ENCODE measurements around the gene DCAF6. TPM values are rescaled to one million over a fixed set of nuclear protein-coding genes. Genes with fewer than 3 reads are reported as not detected.

Gene DCAF6
- total RNA-seq, 1 experiment from 2014 or later, result 31.9 TPM

DNA sequence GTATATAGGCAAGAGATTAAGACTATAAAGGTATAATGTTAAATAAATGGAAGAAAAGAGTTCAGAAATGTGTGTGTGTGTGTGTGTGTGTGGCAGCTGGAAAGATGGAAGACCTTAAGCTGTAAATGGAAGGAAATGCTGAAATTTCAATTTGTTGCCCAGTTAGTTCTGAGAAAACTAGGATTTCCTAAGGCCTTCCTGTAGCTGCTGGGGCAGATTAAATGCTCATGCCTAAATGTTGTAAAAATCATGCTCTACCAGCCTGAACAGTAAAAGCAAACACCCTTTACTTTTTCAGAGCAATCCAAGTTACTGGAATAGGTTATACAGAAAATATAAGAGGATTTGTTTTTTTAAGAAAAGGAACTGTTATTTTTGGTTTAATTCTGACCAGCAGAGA lies 30.8 kb upstream of the DCAF6 start:
- no peaks in the 10 kb centered on the region for H3K27me3 ChIP-seq (replicated peaks; ENCODE audit: insufficient read depth, low read depth, low read length, poor library complexity)
- H3K27ac ChIP-seq (ENCODE audit: low read depth, low read length, poor library complexity, severe bottlenecking), result no peak overlapping the region
- no peak overlapping the region for H3K4me3 ChIP-seq (ENCODE audit: low read depth, low read length, poor library complexity, severe bottlenecking)
- TF ChIP-seq EZH2 (IDR thresholded peaks at IDR 0.05; ENCODE audit: borderline replicate concordance, low read depth, low read length, poor library complexity, severe bottlenecking), result no peak
- POLR2A ChIA-PET (ENCODE audit: low non-redundant PET), result no interaction called here
- H3K9me3 ChIP-seq (ENCODE audit: low read depth, low read length, poor library complexity, severe bottlenecking), result peaks cover 8% of the 10 kb centered on the region
- no peaks in the 10 kb centered on the region for H3K4me1 ChIP-seq (ENCODE audit: insufficient read depth, low read length, poor library complexity, severe bottlenecking)
- no peak for DNase-seq (ENCODE audit: low spot score)
- no peaks in the 10 kb centered on the region for H3K36me3 ChIP-seq (ENCODE audit: insufficient read depth, low read length, poor library complexity, severe bottlenecking)
- BruUV-seq (replicated peaks), result no TSS peak
- intact Hi-C loops (cut with micrococcal nuclease; ENCODE audit: unreplicated experiment), result no loop called here
- CTCF ChIA-PET, result no interaction called here

DNA sequence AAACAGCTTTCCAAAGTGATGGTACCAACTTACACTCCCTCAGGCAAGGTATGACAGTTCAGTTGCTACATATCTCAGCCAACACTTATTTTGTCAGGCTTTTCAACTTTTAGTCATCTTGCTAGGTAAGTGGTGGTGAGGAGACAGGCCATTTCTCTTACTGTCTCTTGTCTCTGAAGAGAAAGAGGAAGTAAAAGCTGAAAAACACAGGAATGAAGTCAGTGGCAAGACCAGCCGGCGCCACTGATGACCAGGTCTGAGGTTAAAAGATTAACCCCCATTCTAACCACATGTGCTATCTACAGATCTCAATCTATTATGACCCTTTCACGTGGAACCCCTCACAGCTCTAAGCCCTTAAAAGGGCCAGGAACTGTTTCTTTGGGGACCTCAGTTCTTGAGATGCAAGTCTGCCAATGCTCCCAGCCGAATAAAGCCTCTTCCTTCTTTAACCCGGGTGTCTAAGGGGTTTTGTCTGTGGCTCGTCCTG lies 26.7 kb upstream of the DCAF6 start:
- Histone ChIP-seq H3K27me3 (replicated peaks; ENCODE audit: insufficient read depth, low read depth, low read length, poor library complexity) (no peaks in the 10 kb centered on the region), H3K9me3 (ENCODE audit: low read depth, low read length, poor library complexity, severe bottlenecking) (peaks cover 8% of the 10 kb centered on the region), H3K27ac (ENCODE audit: low read depth, low read length, poor library complexity, severe bottlenecking) (no peak overlapping the region), H3K4me1 (ENCODE audit: insufficient read depth, low read length, poor library complexity, severe bottlenecking) (no peaks in the 10 kb centered on the region), H3K4me3 (ENCODE audit: low read depth, low read length, poor library complexity, severe bottlenecking) (no peak overlapping the region), H3K36me3 (ENCODE audit: insufficient read depth, low read length, poor library complexity, severe bottlenecking) (no peaks in the 10 kb centered on the region)
- no TSS peak for BruUV-seq (replicated peaks)
- TF ChIP-seq CTCF (conservative IDR thresholded peaks at IDR 0.05; ENCODE audit: low read depth, low read length) (no peak), EZH2 (IDR thresholded peaks at IDR 0.05; ENCODE audit: borderline replicate concordance, low read depth, low read length, poor library complexity, severe bottlenecking) (no peak)
- intact Hi-C loops (cut with micrococcal nuclease; ENCODE audit: unreplicated experiment), result no loop called here
- POLR2A ChIA-PET (ENCODE audit: low non-redundant PET), result no interaction called here
- DNase-seq (ENCODE audit: low spot score), result no peak
- CTCF ChIA-PET, result no interaction called here

- Histone ChIP-seq H3K9me3 (ENCODE audit: low read depth, low read length, poor library complexity, severe bottlenecking) (peaks cover 8% of the 10 kb centered on the region), H3K36me3 (ENCODE audit: insufficient read depth, low read length, poor library complexity, severe bottlenecking) (no peaks in the 10 kb centered on the region), H3K27me3 (replicated peaks; ENCODE audit: insufficient read depth, low read depth, low read length, poor library complexity) (no peaks in the 10 kb centered on the region), H3K4me1 (ENCODE audit: insufficient read depth, low read length, poor library complexity, severe bottlenecking) (no peaks in the 10 kb centered on the region), H3K27ac (ENCODE audit: low read depth, low read length, poor library complexity, severe bottlenecking) (no peak overlapping the region), H3K4me3 (ENCODE audit: low read depth, low read length, poor library complexity, severe bottlenecking) (no peak overlapping the region)
- ChIA-PET CTCF (no interaction called here), POLR2A (ENCODE audit: low non-redundant PET) (no interaction called here)
- no peak for TF ChIP-seq CTCF (conservative IDR thresholded peaks at IDR 0.05; ENCODE audit: low read depth, low read length)
- no peak for TF ChIP-seq EZH2 (IDR thresholded peaks at IDR 0.05; ENCODE audit: borderline replicate concordance, low read depth, low read length, poor library complexity, severe bottlenecking)
- no TSS peak for BruUV-seq (replicated peaks)
- intact Hi-C loops (cut with micrococcal nuclease; ENCODE audit: unreplicated experiment), result no loop called here
- DNase-seq (ENCODE audit: low spot score), result no peak
Measured at GRCh38 chr1:167910530-167910929, 26.0 kb upstream of the DCAF6 start.

- Histone ChIP-seq H3K4me3 (ENCODE audit: low read depth, low read length, poor library complexity, severe bottlenecking) (no peak overlapping the region), H3K9me3 (ENCODE audit: low read depth, low read length, poor library complexity, severe bottlenecking) (peaks cover 8% of the 10 kb centered on the region), H3K27me3 (replicated peaks; ENCODE audit: insufficient read depth, low read depth, low read length, poor library complexity) (no peaks in the 10 kb centered on the region), H3K4me1 (ENCODE audit: insufficient read depth, low read length, poor library complexity, severe bottlenecking) (no peaks in the 10 kb centered on the region), H3K36me3 (ENCODE audit: insufficient read depth, low read length, poor library complexity, severe bottlenecking) (no peaks in the 10 kb centered on the region), H3K27ac (ENCODE audit: low read depth, low read length, poor library complexity, severe bottlenecking) (no peak overlapping the region)
- ChIA-PET POLR2A (ENCODE audit: low non-redundant PET) (no interaction called here), CTCF (no interaction called here)
- TF ChIP-seq EZH2 (IDR thresholded peaks at IDR 0.05; ENCODE audit: borderline replicate concordance, low read depth, low read length, poor library complexity, severe bottlenecking) (no peak), CTCF (conservative IDR thresholded peaks at IDR 0.05; ENCODE audit: low read depth, low read length) (no peak)
- intact Hi-C loops (cut with micrococcal nuclease; ENCODE audit: unreplicated experiment), result no loop called here
- DNase-seq (ENCODE audit: low spot score), result no peak
- BruUV-seq (replicated peaks), result no TSS peak
Measured at GRCh38 chr1:167911413-167911812, 25.1 kb upstream of the DCAF6 start.
